PC-3 (cell line): Measurements from ENCODE around the gene SYT15.
"Not testable (repeated sequence)": the region's sequence is repeated elsewhere in the genome, so short reads cannot be mapped to it uniquely, and the experiment has no call there.

Source experiments
- EZH2 ChIP-seq: fragments of 300-600 bp; sonication (generic); IDR thresholded peaks from one replicate; pipeline ENCODE4 v1.6.1; 2017; ENCODE audit warnings: antibody characterized with exemption, mild to moderate bottlenecking, low read length; ENCODE audit not compliant: unreplicated experiment
- TF ChIP-seq, protein P1 (sequence below): fragments of 300-600 bp; sonication (generic); conservative IDR thresholded peaks from 2 replicates; pipeline ENCODE4 v1.5.1; 2017; ENCODE audit warnings: antibody characterized with exemption, low read depth, mild to moderate bottlenecking, low read length

DNA sequence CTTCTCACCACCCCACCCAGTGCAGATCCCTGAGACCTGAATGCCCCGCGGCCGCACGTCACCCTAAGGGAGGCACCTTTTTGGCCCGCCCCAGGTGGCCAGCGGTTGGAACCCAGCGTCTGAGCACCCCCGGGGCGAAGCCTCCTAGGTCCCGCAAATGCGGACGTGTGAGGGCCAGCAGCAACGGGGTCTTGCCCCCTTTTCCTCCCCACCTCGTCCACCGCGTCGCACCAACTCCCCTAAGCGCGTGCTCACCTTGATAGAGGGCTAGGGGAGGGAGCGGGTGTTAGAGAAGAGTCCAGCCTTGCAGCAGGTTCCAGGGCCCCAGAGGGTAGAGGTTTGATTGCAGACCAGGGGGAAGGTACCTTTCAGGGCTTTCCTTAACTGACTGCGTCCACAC is 450 bp downstream of the SYT15 start:
- TF ChIP-seq, protein P1, sequence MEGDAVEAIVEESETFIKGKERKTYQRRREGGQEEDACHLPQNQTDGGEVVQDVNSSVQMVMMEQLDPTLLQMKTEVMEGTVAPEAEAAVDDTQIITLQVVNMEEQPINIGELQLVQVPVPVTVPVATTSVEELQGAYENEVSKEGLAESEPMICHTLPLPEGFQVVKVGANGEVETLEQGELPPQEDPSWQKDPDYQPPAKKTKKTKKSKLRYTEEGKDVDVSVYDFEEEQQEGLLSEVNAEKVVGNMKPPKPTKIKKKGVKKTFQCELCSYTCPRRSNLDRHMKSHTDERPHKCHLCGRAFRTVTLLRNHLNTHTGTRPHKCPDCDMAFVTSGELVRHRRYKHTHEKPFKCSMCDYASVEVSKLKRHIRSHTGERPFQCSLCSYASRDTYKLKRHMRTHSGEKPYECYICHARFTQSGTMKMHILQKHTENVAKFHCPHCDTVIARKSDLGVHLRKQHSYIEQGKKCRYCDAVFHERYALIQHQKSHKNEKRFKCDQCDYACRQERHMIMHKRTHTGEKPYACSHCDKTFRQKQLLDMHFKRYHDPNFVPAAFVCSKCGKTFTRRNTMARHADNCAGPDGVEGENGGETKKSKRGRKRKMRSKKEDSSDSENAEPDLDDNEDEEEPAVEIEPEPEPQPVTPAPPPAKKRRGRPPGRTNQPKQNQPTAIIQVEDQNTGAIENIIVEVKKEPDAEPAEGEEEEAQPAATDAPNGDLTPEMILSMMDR: not testable (repeated sequence)
- not testable (repeated sequence) for TF ChIP-seq EZH2
